ENCODE data around the gene USF3. TPM values are rescaled to one million over a fixed set of nuclear protein-coding genes. Genes with fewer than 3 reads are reported as not detected.

The USF3 gene
- total and polyA plus RNA-seq, 2 experiments from 2014 or later, result 10.1 to 23.5 TPM

DNA sequence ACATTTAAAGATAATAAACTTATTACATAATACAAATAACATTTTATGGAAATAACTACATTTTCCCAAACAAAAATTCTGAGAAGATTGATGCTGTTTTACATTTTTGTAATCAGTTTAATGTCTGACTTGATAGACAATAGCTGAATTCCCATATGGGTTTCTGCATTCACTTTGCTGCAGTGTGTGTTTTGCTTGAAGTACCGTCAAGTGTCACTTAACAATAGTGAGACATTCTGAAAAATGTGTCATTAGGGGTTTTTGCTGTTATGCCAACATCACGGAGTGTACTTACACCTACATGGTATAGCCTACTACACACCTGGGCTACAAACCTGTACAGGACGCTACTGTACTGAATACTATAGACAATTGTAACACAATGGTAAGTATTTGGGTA, 57.5 kb downstream of the USF3 start:
- H3K27me3 ChIP-seq (ENCODE audit: insufficient read depth), result no peaks in the 10 kb centered on the region
- ATAC-seq (no peak), DNase-seq (ENCODE audit: low spot score) (no peak)
- no peak overlapping the region for H3K4me3 Mint-ChIP-seq
- no peak overlapping the region for H3K27ac Mint-ChIP-seq
- H3K36me3 ChIP-seq (ENCODE audit: insufficient read depth), result no peaks in the 10 kb centered on the region
- H4K20me1 ChIP-seq (replicated peaks; ENCODE audit: insufficient read depth), result no peaks in the 10 kb centered on the region
- no peaks in the 10 kb centered on the region for H3K27me3 Mint-ChIP-seq (ENCODE audit: insufficient read depth, low read depth, poor library complexity)
- H3F3A ChIP-seq (replicated peaks; ENCODE audit: low read depth), result no peaks in the 10 kb centered on the region
- TF ChIP-seq EZH2 (IDR thresholded peaks at IDR 0.05; ENCODE audit: low read depth, unreplicated experiment), result no peak
- no peak overlapping the region for H3K4me2 ChIP-seq
- no peaks in the 10 kb centered on the region for H3K79me2 ChIP-seq (replicated peaks; ENCODE audit: insufficient read depth)
- H3K4me3 ChIP-seq, result no peak overlapping the region
- H3K4me1 ChIP-seq (ENCODE audit: insufficient read depth), result no peaks in the 10 kb centered on the region
- no peaks in the 10 kb centered on the region for H3K4me1 Mint-ChIP-seq
- no peaks in the 10 kb centered on the region for H3K9me2 ChIP-seq (ENCODE audit: insufficient read depth)
- peaks cover 6% of the 10 kb centered on the region; the same call in 2 of the 3 replicates for H3K9me3 Mint-ChIP-seq
- H3K36me3 Mint-ChIP-seq (ENCODE audit: low read depth), result peaks cover 4% of the 10 kb centered on the region; the same call in 2 of the 3 replicates
- H2AFZ ChIP-seq, result no peak overlapping the region
- no peak overlapping the region for H3K27ac ChIP-seq (ENCODE audit: low read depth)

DNA sequence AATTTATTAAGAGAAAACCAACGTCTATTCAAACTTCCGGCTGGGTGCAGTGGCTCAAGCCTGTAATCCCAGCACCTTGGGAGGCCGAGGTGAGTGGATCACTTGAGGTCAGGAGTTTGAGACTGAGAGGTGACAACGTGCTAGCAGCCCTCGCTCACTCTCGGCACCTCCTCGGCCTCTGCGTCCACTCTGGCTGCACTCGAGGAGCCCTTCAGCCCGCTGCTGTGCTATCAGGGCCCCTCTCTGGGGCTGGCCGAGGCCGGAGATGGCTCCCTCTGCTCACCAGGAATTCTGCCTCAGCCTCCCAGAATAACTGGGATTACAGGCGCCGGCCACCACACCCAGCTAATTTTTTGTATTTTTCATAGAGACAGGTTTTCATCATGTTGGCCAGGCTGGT, 58.7 kb downstream of the USF3 start:
- DNase-seq (ENCODE audit: low spot score), result no peak
- no peaks in the 10 kb centered on the region for H4K20me1 ChIP-seq (replicated peaks; ENCODE audit: insufficient read depth)
- H3K79me2 ChIP-seq (replicated peaks; ENCODE audit: insufficient read depth), result no peaks in the 10 kb centered on the region
- H3F3A ChIP-seq (replicated peaks; ENCODE audit: low read depth), result no peaks in the 10 kb centered on the region
- no peak overlapping the region for H3K4me3 Mint-ChIP-seq
- no peaks in the 10 kb centered on the region for H3K9me3 Mint-ChIP-seq
- no peak for ATAC-seq
- no peak overlapping the region for H3K27ac Mint-ChIP-seq
- no peaks in the 10 kb centered on the region for H3K36me3 ChIP-seq (ENCODE audit: insufficient read depth)
- no peak overlapping the region for H3K27ac ChIP-seq (ENCODE audit: low read depth)
- H3K4me1 Mint-ChIP-seq, result no peaks in the 10 kb centered on the region
- H3K4me1 ChIP-seq (ENCODE audit: insufficient read depth), result no peaks in the 10 kb centered on the region
- H3K36me3 Mint-ChIP-seq (ENCODE audit: low read depth), result no peaks in the 10 kb centered on the region
- no peak overlapping the region; the same call in 1 of the 2 replicates for H2AFZ ChIP-seq
- no peaks in the 10 kb centered on the region for H3K9me2 ChIP-seq (ENCODE audit: insufficient read depth)
- no peak overlapping the region for H3K4me3 ChIP-seq
- no peak overlapping the region for H3K4me2 ChIP-seq
- no peaks in the 10 kb centered on the region for H3K27me3 ChIP-seq (ENCODE audit: insufficient read depth)
- H3K27me3 Mint-ChIP-seq (ENCODE audit: insufficient read depth, low read depth, poor library complexity), result no peaks in the 10 kb centered on the region
- no peak for TF ChIP-seq EZH2 (IDR thresholded peaks at IDR 0.05; ENCODE audit: low read depth, unreplicated experiment)
- TF ChIP-seq NANOG (IDR thresholded peaks at IDR 0.05; ENCODE audit: borderline replicate concordance), result no peak
- no peak for TF ChIP-seq ZNF331 (CRISPR knock-in tag; IDR thresholded peaks at IDR 0.05; ENCODE audit: low read depth)
- TF ChIP-seq, protein P1, sequence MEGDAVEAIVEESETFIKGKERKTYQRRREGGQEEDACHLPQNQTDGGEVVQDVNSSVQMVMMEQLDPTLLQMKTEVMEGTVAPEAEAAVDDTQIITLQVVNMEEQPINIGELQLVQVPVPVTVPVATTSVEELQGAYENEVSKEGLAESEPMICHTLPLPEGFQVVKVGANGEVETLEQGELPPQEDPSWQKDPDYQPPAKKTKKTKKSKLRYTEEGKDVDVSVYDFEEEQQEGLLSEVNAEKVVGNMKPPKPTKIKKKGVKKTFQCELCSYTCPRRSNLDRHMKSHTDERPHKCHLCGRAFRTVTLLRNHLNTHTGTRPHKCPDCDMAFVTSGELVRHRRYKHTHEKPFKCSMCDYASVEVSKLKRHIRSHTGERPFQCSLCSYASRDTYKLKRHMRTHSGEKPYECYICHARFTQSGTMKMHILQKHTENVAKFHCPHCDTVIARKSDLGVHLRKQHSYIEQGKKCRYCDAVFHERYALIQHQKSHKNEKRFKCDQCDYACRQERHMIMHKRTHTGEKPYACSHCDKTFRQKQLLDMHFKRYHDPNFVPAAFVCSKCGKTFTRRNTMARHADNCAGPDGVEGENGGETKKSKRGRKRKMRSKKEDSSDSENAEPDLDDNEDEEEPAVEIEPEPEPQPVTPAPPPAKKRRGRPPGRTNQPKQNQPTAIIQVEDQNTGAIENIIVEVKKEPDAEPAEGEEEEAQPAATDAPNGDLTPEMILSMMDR (conservative IDR thresholded peaks at IDR 0.05; ENCODE audit: low read depth in 2 of 2), result no peak
- TF ChIP-seq EZH2phosphoT487 (IDR thresholded peaks at IDR 0.05; ENCODE audit: unreplicated experiment), result no peak
- TF ChIP-seq, protein P2, sequence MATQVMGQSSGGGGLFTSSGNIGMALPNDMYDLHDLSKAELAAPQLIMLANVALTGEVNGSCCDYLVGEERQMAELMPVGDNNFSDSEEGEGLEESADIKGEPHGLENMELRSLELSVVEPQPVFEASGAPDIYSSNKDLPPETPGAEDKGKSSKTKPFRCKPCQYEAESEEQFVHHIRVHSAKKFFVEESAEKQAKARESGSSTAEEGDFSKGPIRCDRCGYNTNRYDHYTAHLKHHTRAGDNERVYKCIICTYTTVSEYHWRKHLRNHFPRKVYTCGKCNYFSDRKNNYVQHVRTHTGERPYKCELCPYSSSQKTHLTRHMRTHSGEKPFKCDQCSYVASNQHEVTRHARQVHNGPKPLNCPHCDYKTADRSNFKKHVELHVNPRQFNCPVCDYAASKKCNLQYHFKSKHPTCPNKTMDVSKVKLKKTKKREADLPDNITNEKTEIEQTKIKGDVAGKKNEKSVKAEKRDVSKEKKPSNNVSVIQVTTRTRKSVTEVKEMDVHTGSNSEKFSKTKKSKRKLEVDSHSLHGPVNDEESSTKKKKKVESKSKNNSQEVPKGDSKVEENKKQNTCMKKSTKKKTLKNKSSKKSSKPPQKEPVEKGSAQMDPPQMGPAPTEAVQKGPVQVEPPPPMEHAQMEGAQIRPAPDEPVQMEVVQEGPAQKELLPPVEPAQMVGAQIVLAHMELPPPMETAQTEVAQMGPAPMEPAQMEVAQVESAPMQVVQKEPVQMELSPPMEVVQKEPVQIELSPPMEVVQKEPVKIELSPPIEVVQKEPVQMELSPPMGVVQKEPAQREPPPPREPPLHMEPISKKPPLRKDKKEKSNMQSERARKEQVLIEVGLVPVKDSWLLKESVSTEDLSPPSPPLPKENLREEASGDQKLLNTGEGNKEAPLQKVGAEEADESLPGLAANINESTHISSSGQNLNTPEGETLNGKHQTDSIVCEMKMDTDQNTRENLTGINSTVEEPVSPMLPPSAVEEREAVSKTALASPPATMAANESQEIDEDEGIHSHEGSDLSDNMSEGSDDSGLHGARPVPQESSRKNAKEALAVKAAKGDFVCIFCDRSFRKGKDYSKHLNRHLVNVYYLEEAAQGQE (IDR thresholded peaks at IDR 0.05; ENCODE audit: unreplicated experiment), result no peak
- TF ChIP-seq STAT1 (IDR thresholded peaks at IDR 0.05; ENCODE audit: unreplicated experiment), result no peak
- no peak for TF ChIP-seq JUNB (IDR thresholded peaks at IDR 0.05; ENCODE audit: unreplicated experiment)
- TF ChIP-seq, protein P3, sequence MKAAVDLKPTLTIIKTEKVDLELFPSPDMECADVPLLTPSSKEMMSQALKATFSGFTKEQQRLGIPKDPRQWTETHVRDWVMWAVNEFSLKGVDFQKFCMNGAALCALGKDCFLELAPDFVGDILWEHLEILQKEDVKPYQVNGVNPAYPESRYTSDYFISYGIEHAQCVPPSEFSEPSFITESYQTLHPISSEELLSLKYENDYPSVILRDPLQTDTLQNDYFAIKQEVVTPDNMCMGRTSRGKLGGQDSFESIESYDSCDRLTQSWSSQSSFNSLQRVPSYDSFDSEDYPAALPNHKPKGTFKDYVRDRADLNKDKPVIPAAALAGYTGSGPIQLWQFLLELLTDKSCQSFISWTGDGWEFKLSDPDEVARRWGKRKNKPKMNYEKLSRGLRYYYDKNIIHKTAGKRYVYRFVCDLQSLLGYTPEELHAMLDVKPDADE (IDR thresholded peaks at IDR 0.05), result no peak
- TF ChIP-seq, protein P4, sequence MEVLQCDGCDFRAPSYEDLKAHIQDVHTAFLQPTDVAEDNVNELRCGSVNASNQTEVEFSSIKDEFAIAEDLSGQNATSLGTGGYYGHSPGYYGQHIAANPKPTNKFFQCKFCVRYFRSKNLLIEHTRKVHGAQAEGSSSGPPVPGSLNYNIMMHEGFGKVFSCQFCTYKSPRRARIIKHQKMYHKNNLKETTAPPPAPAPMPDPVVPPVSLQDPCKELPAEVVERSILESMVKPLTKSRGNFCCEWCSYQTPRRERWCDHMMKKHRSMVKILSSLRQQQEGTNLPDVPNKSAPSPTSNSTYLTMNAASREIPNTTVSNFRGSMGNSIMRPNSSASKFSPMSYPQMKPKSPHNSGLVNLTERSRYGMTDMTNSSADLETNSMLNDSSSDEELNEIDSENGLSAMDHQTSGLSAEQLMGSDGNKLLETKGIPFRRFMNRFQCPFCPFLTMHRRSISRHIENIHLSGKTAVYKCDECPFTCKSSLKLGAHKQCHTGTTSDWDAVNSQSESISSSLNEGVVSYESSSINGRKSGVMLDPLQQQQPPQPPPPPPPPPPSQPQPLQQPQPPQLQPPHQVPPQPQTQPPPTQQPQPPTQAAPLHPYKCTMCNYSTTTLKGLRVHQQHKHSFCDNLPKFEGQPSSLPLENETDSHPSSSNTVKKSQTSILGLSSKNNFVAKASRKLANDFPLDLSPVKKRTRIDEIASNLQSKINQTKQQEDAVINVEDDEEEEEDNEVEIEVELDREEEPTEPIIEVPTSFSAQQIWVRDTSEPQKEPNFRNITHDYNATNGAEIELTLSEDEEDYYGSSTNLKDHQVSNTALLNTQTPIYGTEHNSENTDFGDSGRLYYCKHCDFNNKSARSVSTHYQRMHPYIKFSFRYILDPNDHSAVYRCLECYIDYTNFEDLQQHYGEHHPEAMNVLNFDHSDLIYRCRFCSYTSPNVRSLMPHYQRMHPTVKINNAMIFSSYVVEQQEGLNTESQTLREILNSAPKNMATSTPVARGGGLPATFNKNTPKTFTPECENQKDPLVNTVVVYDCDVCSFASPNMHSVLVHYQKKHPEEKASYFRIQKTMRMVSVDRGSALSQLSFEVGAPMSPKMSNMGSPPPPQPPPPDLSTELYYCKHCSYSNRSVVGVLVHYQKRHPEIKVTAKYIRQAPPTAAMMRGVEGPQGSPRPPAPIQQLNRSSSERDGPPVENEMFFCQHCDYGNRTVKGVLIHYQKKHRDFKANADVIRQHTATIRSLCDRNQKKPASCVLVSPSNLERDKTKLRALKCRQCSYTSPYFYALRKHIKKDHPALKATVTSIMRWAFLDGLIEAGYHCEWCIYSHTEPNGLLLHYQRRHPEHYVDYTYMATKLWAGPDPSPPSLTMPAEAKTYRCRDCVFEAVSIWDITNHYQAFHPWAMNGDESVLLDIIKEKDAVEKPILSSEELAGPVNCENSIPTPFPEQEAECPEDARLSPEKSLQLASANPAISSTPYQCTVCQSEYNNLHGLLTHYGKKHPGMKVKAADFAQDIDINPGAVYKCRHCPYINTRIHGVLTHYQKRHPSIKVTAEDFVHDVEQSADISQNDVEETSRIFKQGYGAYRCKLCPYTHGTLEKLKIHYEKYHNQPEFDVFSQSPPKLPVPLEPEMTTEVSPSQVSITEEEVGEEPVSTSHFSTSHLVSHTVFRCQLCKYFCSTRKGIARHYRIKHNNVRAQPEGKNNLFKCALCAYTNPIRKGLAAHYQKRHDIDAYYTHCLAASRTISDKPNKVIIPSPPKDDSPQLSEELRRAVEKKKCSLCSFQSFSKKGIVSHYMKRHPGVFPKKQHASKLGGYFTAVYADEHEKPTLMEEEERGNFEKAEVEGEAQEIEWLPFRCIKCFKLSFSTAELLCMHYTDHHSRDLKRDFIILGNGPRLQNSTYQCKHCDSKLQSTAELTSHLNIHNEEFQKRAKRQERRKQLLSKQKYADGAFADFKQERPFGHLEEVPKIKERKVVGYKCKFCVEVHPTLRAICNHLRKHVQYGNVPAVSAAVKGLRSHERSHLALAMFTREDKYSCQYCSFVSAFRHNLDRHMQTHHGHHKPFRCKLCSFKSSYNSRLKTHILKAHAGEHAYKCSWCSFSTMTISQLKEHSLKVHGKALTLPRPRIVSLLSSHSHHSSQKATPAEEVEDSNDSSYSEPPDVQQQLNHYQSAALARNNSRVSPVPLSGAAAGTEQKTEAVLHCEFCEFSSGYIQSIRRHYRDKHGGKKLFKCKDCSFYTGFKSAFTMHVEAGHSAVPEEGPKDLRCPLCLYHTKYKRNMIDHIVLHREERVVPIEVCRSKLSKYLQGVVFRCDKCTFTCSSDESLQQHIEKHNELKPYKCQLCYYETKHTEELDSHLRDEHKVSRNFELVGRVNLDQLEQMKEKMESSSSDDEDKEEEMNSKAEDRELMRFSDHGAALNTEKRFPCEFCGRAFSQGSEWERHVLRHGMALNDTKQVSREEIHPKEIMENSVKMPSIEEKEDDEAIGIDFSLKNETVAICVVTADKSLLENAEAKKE (CRISPR knock-in tag; IDR thresholded peaks at IDR 0.05), result no peak
